HG03571 (cell line): ENCODE data around the gene COX7A2.

Experiments used
- ATAC-seq: cut with Tn5 transposase; IDR thresholded peaks from one replicate; pipeline ENCODE4 v1.9.1; 2021; ENCODE audit not compliant: unreplicated experiment

Gene COX7A2

DNA sequence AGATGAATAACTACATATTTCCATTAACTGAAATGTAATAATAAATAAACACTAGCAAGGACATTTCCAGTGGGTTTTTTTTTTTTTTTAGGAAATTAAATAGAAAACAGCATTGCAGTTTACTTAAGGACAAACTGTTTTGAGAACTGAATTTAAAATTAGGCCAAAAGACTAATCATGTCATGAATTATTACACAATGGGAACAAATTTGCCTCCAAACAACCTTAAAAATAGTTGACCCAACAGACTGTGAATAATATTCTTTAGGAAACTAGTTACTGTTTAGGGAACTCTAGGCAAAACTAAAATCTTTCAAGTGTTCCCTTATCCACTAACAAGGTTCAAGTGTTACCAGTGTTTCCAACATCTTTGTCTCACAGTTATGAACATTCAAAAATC is 21.3 kb downstream of the COX7A2 start:
- ATAC-seq = no peak

DNA sequence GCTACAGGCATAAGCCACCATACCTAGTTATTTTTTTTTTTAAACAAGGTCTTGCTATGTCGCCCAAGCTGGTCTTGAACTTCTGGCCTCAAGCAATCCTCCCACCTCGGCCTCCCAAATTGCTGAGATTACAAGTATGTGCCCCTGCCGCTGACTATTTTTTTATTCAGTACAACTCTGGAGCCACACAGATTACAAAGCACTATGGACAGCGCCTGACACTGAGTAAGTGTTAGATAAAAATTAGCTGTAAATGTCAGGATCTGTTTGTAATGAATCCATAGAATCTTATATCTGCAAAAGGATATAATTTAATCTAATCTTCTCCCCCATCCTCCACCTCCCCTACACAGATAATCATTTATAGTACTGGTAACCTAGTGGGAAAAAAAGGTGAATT is 22.5 kb downstream of the COX7A2 start:
- no peak for ATAC-seq

DNA sequence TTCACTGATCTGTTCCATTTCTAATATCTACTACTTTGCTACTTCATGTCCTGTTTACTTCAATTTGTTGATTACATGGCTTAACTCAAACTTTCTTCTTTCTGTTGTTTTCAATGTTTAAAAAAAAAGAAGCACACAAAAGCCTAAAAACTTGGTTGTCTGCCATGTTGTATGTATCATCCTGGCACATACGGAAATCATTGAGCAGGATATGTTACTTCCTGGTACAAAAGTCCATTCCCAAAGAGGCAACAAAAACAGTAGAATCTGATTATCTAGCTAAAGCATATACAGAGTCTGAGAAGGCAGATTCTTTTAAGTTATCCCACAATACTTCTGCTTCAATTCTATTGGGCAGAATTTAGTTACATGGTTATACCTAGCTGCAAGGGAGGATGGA is 23.2 kb downstream of the COX7A2 start:
- no peak for ATAC-seq

DNA sequence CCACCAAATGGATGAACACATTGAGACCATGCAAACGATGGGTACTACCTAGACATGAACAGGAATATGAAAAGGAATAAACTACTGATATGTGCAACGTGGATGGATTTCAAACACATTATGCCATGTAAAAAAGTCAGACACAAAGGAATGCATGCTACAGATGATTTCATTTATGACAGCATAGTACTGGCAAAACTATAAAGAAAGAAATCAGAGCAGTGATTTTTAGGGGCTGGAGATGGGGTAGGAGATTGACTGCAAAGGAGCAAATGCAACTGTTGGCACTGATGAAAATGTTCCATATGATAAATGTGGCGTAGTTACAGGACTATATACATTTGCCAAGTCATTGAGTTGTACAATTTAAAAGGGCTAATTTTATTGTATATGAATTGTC is 24.3 kb downstream of the COX7A2 start:
- ATAC-seq = no peak

DNA sequence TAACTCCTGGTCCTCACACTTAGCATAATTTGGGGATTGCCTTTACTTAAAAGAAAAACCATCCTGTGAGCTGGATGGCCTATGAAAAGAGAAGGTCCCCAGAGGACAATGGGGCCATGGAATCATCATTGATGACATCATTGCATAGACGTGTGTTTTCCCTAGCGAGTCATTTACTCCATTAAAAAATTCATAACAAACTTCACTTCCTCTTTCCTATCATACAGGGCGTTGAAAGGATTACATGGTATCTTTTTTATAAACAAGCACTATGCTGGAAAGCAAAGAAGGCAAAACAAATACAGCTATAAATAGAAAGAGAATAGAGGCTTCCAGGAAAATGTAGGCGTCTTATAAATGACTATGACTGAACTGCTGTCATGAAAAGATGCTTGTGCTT is 26.4 kb downstream of the COX7A2 start:
- ATAC-seq = no peak

DNA sequence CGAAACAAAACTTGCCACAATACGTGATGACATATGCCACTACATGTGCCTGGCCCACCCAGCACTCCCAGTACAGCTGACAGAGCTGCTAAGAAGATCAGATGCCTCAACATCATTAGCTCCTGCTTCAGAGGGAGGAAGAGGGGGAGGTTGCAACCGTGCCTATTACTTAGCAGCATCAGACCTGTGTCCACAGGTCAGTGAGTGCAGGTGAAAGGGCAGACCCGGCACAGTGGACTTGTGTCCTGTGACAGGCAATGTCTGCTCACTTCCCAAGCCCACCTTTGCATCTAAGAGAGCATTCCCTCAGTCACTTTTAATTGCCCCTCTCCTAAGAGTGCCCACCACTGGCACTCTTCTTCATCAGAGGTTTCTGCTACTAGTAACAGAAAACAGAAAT is 28.3 kb downstream of the COX7A2 start:
- ATAC-seq = no peak

DNA sequence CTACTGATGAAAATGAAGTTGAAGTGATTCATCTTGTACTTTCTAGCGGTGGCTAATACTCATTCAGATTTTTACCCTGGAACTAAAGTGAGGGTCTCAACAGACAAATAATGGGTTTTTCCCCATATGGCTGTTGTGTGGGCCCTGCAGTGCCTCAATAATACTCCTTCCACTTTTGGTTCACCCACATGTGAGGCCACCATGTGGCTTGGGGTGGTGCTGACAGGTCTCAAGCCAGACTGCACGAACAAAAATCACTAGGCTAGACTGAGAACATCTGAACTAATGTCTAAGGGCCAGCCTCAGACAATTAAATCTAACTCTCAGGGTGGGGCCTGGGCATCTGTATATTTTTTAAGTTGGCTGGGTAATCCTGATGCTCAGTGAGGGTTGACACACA is 29.9 kb downstream of the COX7A2 start:
- no peak for ATAC-seq

DNA sequence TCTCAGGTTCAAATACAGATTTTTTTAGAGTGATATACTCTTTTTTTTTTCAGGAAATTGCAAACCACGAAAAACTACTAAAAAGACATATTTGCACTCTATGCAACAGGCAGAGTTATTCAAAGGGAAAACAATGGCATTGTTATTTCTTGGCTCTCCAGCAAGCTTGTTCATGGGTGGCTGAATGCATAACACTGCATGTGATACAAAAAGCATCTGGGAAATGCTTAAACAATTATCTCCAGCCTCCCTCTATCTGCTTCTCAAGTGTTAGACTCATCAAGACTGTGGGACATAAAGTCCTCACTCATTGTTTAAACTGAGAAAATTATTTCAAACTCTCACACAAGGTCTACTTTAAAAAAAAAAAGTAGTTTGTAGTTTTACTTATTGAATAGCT is 30.5 kb downstream of the COX7A2 start:
- no peak for ATAC-seq

DNA sequence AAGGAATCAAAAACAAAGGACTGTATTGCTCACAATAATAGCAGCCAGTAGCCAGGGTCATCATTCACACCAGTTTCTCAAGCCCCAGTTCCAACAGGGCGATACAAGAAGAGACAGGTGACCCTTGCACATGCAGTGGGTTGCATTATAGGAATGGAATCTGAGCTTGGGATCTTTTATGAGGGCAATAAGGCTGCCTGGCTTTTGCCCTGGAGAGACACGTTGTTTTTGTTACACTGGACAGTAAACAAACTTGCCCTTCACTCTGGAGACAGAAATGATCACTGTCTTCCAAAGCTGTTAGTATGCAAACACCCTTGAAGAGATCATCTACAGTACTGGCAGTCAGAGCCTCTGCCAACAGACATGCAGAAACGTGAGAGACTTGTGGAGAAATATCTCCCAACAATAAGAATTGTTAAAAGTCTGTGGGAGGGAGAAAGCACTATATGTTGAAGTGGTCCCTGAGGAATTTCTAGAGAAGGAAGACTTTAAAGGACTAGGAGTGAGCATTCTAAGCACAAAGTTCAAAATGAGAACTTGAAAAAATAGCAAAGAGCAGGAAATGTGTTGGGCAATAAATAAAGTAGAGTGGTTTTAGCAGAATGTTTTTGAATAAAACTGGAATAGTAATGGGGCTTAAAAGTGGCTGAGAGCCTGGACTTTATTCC is 31.5 kb downstream of the COX7A2 start:
- ATAC-seq = no peak

DNA sequence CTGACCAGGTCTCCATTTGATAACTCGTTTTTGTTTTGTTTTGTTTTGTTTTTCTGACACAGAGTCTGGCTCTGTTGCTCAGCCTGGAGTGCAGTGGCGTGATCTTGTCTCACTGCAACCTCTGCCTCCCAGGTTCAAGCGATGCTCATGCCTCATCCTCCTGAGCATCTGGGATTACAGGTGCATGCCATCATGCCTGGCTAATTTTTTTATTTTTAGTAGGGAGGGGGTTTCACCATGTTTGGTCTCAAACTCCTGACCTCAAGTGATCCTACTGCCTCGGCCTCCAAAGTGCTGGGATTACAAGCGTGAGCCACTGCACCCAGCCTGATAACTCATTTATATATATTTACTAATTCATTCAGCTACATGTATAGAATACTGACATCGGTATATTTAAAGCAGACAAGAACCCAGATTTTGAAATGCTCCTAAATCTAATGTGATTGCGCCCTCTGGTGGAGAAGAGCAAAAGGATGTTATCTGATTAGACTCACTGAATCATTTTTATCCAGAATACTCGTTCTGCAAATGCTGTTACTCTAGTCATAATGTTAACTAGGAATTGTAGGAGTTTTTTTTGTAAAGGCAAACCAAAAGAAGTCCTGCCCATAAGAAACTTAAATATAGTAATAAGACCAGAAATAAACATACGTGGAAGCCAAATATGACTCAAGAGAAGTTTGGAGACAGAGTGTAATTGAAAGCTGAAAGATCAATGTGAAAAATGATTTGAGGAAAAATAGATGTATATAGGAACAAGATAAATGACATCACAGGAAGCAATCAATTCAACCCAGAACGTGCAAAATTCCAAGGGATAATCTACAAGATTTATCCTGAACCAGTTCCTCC is 32.5 kb downstream of the COX7A2 start:
- no peak for ATAC-seq

DNA sequence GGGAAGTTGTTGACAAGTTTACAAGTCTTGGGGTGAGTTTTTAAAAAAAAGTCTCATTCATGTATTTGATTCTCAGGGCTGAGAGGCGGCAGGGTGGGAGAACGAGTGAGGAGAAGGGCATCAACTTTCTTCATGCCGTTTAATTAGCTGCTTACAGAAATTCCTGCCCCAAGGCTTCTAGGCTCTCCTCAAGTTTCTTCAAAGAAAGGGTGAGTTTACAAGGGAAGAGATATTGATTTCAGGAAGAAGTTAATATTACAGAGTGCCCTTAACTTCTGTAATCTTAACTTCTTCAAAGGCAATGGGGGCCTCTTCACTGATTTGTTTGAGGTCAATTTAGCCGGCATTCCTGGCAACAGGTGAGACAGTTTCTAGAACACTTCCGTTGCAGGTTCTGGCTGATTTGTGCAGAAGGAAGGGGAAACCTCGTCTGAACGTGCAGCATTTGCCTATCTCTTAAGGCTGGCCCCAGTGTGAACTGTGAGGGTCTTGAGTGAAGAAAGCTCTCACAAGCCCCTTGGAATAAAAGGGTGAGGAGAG is 34.3 kb downstream of the COX7A2 start:
- no peak for ATAC-seq

DNA sequence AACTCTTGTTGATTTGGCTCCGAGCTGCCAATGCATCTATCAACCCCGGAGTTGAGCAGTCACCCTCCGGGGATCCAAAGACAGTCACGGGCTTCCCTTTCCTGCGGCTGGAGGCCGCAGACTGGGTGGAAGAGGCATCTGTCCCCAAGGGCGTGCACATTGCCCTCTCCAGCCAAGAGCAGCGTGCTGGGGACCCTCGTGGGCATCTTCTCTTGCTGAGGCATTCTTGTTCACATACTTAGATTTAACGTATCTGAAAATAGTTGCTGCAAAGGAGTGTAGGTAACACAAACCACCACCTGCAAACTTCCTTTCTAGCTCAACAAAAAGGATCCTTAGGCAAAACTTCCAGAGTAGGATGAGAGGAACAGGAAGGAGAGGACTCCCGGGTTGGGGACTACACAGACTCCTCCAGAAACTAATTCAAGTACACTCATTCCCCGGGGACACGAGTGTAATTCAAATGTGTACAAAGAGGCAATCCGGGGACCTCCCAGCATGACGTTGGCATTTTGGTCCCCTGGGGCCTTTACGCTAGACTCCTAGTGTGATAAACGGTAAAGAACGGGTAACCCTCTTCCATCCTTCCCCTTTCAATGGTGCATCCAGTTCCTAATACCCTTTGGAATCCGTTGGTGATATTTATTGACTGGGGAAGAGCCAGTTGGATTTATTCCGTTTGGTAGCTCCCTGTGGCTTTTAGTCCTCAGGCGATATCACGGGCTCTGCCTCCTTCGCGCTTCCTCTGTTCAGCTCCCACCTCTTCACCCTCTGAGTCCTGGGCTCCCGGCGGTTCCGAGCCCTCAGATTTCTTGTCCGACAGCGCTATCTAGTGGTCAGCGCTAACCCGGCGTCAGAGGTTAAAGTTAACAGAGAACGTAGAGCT is 35.1 kb downstream of the COX7A2 start:
- ATAC-seq = peak; percentile 72

DNA sequence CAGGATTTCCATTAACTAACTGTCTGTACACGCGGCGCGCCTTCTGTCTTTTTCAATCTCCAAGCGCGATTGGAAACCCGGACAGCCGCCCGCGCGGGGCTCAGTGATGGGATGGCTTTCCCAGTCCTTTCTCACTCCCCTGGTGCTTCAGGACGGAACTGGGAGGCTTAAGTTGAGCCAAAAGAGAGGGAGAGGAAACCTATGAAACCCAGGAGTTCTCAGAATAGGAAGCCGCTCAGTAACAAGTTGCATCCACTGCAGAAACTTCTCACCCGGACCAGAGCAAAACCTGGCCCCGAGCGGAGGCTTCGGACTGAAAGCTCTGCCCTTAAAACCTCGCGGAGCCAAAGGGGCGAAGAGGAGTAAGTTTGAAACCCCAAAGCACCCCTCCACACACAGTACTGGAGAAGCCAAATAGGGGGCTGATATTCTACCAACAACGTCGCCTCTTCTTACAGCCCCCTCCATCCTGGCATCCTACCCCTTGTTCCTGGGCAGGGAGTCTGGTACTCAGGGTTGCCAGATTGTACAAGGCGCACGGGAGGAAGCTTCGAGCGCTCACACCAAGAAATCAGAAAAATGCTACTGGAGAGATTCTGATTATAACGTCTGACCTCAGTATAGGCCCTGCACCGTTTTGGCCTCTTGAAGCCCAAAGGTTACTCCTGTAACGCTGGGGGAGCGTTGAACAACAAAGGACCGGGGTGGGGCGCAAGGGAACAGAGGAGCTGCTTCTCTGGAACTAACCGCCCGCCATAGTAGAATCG is 36.8 kb downstream of the COX7A2 start:
- no peak for ATAC-seq

DNA sequence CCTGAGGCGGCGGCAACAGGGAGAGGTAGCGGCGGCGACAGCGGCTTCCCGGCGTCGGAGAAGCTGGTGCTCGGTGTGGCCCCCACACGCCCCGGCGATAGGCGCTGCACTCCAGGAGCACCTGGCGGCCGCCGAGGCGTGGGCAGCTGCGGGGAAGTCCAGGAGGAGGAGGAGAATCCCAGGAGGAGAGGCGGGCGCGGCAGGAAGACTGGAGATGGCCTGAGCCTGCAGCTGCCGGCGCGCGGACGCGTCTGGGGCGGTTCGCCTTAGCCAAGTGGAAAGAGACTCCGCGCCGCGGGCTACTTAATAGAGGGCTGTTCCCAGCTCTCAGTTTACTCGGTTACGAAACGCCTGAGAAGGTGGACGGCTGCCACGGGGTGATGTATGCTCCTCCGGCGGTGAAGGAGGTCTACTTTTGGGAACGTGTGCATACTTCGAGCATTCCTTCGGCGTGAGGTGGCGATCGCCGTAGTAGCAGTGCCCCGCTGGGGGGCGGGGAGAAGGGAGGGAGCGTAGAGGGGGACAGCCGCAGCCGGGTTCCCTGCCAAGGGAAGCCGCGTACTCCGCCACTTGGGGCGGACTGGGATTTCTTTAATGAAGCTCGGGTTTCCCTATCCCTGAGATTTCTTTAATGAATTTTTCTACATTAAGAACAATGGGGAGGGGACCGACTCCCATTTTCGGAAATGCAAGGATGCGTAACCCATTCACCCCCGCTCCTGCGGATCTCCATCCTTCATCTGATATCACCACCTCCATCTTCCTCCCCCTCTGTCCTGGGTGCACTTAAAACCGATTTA is 37.6 kb downstream of the COX7A2 start, which contains the start of gene COL12A1:
COL12A1 (minus strand) TSS at position 278 of the 800 bp plus-strand sequence. CDS start 3,261 bp downstream, outside the sequence.
- no peak for ATAC-seq

DNA sequence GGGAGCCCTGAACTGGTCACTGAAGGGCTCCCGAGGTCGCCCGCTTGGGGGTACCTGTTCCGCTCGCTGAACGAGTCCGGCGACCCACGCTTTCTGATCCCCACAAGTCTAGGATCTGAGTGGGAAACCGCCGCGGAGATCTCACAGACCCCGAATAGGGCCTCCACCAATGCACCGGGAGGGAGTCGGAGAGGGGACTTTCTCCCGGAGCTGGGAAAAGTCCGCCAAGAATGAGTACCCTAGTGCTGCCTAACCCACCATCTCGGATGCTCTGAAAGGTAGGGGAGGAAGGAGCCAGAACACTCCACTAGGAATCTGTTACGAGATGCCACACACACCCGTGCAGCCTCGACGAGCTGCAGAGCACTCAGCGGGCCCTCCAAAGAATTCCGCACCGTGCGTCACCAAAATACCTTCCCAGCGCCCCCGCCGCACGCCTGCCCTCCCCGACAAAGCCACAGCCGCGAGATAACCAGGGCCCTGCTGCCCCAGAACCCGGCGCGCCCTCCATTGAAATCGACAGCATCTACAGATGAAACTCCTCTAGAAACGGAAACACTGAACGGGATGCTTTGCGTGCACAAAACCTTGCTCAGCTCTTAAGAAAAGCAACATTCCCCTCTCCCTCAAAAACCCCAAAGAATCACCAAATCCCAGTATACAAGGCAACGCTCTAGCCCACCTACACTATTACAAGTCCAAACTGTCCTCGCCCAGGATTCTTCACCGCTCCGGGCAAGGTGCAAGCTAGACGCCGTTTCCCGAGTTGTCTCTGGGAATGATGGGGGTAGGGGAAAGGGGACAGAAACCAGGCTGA is 38.4 kb downstream of the COX7A2 start:
- ATAC-seq = no peak

DNA sequence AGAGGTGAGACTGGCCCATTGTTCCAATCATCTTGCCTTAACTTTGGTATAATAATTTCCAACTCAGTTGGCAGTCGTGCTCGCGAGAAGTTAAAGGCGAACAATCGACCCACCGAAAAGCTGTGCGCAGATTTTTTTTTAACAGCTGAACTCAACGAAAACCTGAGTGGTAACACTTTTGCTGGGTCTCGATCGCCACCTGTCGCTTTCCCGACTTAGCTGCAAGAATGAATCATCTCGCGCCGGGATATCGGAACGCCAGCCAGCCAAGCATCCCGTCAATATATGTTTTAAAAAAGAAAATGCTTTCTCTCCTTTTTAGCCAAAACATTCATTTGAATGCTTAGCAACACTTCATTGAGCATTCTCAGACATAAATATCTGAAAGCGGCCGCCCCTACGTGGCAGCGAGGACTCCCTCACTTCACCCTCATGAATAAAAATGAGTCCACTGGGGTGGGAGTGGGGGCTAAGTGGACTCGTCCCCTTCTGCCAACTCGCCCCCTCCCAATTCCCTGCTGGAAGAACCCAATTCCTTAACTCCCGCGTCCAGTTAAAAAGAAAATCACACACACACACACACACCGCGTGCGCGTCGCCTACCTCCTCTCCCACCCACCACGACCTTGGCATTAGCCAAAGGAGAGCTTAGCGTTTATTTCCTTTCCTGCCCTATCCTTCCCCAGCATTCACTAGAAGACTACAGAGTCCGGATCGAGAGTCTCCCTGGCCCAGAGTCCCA is 39.2 kb downstream of the COX7A2 start:
- ATAC-seq = no peak

DNA sequence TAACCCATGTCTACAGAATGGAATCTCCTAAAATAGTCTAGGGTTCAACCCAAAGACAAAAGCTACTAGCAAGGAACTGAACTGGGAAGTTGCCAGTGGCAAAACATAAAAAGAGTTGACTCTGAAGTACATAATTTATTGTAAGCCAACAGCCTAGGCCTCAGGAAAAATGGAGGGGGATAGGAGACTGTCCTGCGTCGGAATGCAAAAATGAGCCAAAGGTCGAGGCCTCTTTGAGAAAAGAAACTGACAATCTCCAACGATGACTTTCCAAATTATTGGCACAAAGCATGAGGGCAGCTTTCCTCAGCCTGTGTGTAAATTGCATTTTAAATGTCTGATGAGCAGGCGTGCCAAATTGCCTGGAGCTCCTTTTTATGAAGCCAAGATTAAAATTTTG is 39.9 kb downstream of the COX7A2 start:
- no peak for ATAC-seq

DNA sequence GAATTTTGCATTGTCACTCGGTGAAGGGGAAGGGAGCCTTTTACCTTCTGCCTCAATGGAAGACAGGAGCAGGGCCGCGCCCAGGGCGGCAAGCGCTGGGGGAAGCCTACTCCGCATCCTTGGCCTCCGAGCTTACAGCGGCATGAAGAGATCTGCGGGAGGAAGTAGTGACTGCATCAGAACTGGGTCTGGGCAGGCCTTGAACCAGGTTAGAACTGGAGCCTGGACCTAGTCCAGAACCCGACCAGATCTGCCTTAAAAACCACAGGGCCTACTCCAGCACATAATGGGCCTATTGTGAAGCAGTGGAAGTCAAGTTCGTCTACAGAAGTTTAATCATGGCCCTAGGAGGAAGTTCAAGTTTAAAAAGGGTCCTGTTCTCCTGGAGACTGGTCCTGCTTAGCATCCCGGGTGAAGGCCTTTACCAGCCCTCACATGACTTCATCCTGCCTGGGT is 40.9 kb downstream of the COX7A2 start:
- no peak for ATAC-seq
